Psoas muscle (tissue), 8 donors: ENCODE data around the gene TADA2A. TPM values are rescaled to one million over a fixed set of nuclear protein-coding genes. Genes with fewer than 3 reads are reported as not detected.
A peak's percentile ranks its signal among the peaks of the same experiment; 100 is the strongest.

Experiments
- ATAC-seq, 4 donors: fragments of 200-7000 bp; cut with Tn5 transposase; one replicate each; pipeline ENCODE4 v1.9.1; 2020; ENCODE audit warnings: moderate library complexity in 3 of 4, mild to moderate bottlenecking in 2 of 4
- DNase-seq, 2 donors: peaks; one replicate each; pipeline ENCODE4 v3.0.0-alpha.2; 2020
- H3K27ac ChIP-seq: fragments of 200-600 bp; one replicate; pipeline ENCODE4 v1.8.0; 2022
- H3K27me3 ChIP-seq, 3 donors: fragments of 200-600 bp in 1 of 3; one replicate each; pipeline versions ENCODE4 v1.6.1 to v1.8.0; 2013 to 2022; ENCODE audit warnings: low read length in 2 of 3, mild to moderate bottlenecking in 2 of 3, moderate library complexity in 1 of 3; ENCODE audit not compliant: insufficient read depth in 3 of 3
- H3K36me3 ChIP-seq, 2 donors: fragments of 200-600 bp in 1 of 2; one replicate each; pipeline versions ENCODE4 v1.6.1 to v1.8.0; 2013 to 2022; ENCODE audit warnings: low read depth in 1 of 2, mild to moderate bottlenecking in 1 of 2, moderate library complexity in 1 of 2; ENCODE audit not compliant: insufficient read depth in 1 of 2
- H3K4me1 ChIP-seq: fragments of 200-600 bp; one replicate; pipeline ENCODE4 v1.8.0; 2022
- H3K4me3 ChIP-seq: fragments of 200-600 bp; one replicate; pipeline ENCODE4 v1.8.0; 2022; ENCODE audit warnings: mild to moderate bottlenecking
- H3K9me3 ChIP-seq: fragments of 200-600 bp; one replicate; pipeline ENCODE4 v1.8.0; 2022
- WGBS, 3 donors: extraction: QIAGEN DNeasy Blood & Tissue Kit; methylation state at CpG; one replicate each; pipeline versions ENCODE4 v1.1.6 to v1.1.7; 2013; 5-methylcytosine and 5-hydroxymethylcytosine counted together
- intact Hi-C, 2 donors: fragments of 100-400 bp; cut with DNase I; formaldehyde crosslinking; loops; one replicate each; pipeline versions ENCODE4 v1.11.0 to v1.14.2; 2022
- polyA plus RNA-seq, 3 donors: library from polyadenylated mRNA; stranded (reverse); fragments of 200-250 nt; gene quantifications; one replicate each; pipeline ENCODE4 v1.2.3, GENCODE V29; 2013
- total RNA-seq, 4 donors: library from RNA; stranded (reverse); fragmentation: NEBNext Ultra II Directional in 2 of 4; extraction: Animal tissue kit (Norgen Biotek cat#: 25700) in 2 of 4; gene quantifications; one replicate each; pipeline versions ENCODE4 v1.2.1 to v1.2.4, GENCODE V29; 2021 to 2023
- TF ChIP-seq, protein P1 (sequence below): fragments of 200-600 bp; IDR thresholded peaks from one replicate; pipeline ENCODE4 v1.8.0; 2022; ENCODE audit warnings: antibody characterized with exemption
- donor health status: healthy with polysubstance abuse.
- donor health status: DM: no; HTN: no; CAD: no; lungs with moderate emphysema.
- donor health status: Bipolar disorder and iron deficiency.
- donor health status: healthy.
- donor health status: DM: yes; HTN: yes; CAD: no.
- donor health status: DM: no; HTN: no; CAD: no.
- donor health status: DM: no; HTN: no; CAD: no.
- donor health status: DM: yes; HTN: yes; CAD: no.

The TADA2A gene
- total and polyA plus RNA-seq, 7 donors = 8.5 to 23.7 (median 11.3) TPM

DNA sequence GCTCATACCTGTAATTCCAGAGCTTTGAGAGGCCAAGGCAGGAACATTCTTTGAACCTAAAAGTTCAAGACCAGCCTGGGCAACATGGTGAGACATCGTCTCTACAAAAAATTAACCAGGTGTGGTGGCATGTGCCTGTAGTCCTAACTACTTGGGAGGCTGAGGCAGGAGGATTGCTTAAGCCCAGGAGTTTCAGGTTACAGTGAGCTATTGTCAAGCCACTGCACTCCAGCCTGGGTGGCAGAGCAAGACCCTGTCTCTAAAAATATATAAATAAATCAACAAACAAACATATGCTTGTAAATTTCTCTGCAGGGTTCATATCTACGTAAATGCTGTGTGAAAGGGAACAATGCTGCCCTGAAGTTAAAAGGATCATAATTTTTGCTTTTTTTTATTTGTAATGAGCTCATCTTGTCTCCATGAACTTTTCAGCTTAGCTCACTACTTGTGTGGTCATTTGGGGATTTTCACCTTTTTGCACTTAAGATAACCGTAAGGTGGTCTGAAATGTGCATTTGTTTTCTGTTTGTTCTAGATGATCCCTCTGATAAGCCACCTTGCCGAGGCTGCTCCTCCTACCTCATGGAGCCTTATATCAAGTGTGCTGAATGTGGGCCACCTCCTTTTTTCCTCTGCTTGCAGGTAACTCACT lies 16.4 kb downstream of the TADA2A start:
- ATAC-seq (no peak), DNase-seq (no peak)
- H3K4me3 ChIP-seq = no peak overlapping the region
- TF ChIP-seq, protein P1, sequence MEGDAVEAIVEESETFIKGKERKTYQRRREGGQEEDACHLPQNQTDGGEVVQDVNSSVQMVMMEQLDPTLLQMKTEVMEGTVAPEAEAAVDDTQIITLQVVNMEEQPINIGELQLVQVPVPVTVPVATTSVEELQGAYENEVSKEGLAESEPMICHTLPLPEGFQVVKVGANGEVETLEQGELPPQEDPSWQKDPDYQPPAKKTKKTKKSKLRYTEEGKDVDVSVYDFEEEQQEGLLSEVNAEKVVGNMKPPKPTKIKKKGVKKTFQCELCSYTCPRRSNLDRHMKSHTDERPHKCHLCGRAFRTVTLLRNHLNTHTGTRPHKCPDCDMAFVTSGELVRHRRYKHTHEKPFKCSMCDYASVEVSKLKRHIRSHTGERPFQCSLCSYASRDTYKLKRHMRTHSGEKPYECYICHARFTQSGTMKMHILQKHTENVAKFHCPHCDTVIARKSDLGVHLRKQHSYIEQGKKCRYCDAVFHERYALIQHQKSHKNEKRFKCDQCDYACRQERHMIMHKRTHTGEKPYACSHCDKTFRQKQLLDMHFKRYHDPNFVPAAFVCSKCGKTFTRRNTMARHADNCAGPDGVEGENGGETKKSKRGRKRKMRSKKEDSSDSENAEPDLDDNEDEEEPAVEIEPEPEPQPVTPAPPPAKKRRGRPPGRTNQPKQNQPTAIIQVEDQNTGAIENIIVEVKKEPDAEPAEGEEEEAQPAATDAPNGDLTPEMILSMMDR = no peak
- no peaks in the 10 kb centered on the region for H3K9me3 ChIP-seq
- WGBS, 3 donors = 67 to 88% (median 82%) methylated on average over 4 of the region's 4 CpGs
- H3K36me3 ChIP-seq = peaks cover 0 to 80% of the 10 kb centered on the region in 2 donors
- intact Hi-C loops = no loop called here
- H3K27me3 ChIP-seq = no peaks in the 10 kb centered on the region
- H3K4me1 ChIP-seq = no peaks in the 10 kb centered on the region
- no peak overlapping the region for H3K27ac ChIP-seq

DNA sequence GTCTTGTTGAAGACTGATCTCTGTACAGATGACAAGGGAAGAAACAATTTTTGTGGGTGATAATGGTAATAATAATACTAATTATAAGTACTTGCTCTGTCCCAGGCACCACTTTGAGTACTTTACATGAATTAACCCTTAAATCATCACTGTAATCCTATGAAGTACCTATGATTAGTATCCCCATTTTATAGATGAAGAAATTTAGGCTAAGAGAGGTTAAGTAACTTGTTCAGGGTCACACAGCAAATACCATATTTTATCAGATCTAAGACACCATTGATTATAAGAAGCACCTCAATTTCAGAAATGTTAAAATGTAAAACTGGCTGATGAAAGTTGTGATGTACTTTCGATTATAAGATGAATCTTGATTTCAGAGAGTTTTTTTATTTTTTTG lies 18.6 kb downstream of the TADA2A start:
- Histone ChIP-seq H3K36me3 (peaks cover 3 to 85% of the 10 kb centered on the region in 2 donors), H3K27me3 (no peaks in the 10 kb centered on the region), H3K9me3 (no peaks in the 10 kb centered on the region), H3K27ac (no peak overlapping the region), H3K4me3 (no peak overlapping the region), H3K4me1 (peaks cover 7% of the 10 kb centered on the region)
- WGBS, 3 donors = 92 to 97% (median 93%) methylated on average over 1 of the region's 1 CpG
- DNase-seq = no peak
- no peak for ATAC-seq
- TF ChIP-seq, protein P1 = no peak
- intact Hi-C loops = no loop called here

DNA sequence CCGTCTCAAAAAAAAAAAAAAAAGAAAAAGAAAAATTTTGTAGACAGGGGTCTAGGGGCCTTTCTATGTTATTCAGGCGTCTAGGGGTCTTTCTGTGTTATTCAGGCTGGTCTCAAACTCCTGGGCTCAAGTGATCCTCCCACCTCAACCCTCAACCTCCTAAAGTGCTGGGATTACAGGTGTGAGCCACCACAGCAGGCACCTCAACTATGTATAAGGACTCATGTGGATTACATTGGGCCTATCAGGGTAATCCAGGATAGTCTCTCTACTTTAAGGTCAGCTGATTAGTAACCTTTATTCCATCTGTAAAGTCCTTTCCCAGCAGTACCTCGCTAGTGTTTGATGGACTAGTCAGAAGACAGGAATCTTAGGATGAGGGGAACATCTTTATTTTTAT lies 22.4 kb downstream of the TADA2A start:
- WGBS, 3 donors = 98 to 100% (median 99%) methylated on average over 2 to 3 of the region's 3 CpGs
- no peak overlapping the region for H3K4me3 ChIP-seq
- H3K27ac ChIP-seq = peak overlapping the region; percentile 62
- DNase-seq = no peak
- no peaks in the 10 kb centered on the region for H3K9me3 ChIP-seq
- intact Hi-C loops = no loop called here
- peaks cover 12% of the 10 kb centered on the region for H3K4me1 ChIP-seq
- no peaks in the 10 kb centered on the region for H3K27me3 ChIP-seq
- ATAC-seq = no peak
- H3K36me3 ChIP-seq = peaks cover 3 to 73% of the 10 kb centered on the region in 2 donors
- TF ChIP-seq, protein P1 = no peak

DNA sequence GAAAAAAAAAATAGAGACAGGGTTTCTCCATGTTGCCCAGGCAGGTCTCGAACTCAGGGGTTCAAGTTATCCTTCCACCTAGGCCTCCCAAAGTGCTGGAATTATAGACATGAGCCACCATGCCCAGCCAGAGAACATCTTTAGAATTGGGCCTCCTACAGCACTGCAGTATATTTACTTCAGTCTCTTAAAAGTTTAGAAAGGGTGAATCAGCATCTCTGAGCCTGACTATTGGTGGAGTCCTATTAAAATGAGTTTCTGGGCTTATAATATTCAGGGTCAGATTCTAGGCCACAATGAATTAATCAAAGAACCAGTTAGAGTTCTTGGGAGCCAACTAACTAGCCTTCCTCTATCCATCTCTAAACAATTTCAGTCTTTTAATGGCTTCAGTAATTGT lies 22.8 kb downstream of the TADA2A start:
- Histone ChIP-seq H3K4me3 (no peak overlapping the region), H3K9me3 (no peaks in the 10 kb centered on the region), H3K36me3 (peaks cover 3 to 72% of the 10 kb centered on the region in 2 donors), H3K27ac (peak overlapping the region; percentile 62), H3K4me1 (peaks cover 12% of the 10 kb centered on the region), H3K27me3 (no peaks in the 10 kb centered on the region)
- no peak for DNase-seq
- intact Hi-C loops = no loop called here
- TF ChIP-seq, protein P1 = no peak
- ATAC-seq = no peak
- WGBS, 3 donors = 93 to 100% (median 96%) methylated on average over 1 of the region's 1 CpG
